GM11168 (cell line): Measurements from ENCODE around the gene GRB10.
"Not testable (repeated sequence)": the region's sequence is repeated elsewhere in the genome, so short reads cannot be mapped to it uniquely, and the experiment has no call there.

Source experiments
- in situ Hi-C: fragments of 300-500 bp; cut with MboI; formaldehyde crosslinking; loops from one replicate; pipeline ENCODE4 v1.12.0; 2022; ENCODE audit warnings: low sequenced_read_pairs; ENCODE audit not compliant: unreplicated experiment

The GRB10 gene

DNA sequence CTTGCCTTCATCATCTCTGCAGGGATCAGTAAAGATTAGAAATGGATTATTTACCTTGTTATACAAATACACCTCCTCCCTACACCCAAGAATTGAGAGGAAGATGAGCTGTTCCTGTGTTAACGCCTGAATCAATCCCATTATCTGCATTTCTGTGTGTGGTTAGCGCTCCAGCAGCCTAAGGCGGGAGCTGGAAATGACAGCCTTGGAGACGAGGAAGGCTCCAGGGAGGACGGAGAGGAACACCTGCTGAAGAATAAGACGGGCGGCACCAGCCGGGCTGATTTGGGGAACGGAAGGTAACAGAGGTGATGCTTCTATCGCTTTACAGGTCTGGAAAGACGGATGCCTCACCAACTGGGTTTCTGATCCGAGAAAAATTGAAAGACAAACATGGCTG lies 183.3 kb downstream of the GRB10 start:
- in situ Hi-C loops = no loop called here

GRCh38 chr7:50598460-50599343 lies 184.0 kb downstream of the GRB10 start:
- in situ Hi-C loops = no loop called here

DNA sequence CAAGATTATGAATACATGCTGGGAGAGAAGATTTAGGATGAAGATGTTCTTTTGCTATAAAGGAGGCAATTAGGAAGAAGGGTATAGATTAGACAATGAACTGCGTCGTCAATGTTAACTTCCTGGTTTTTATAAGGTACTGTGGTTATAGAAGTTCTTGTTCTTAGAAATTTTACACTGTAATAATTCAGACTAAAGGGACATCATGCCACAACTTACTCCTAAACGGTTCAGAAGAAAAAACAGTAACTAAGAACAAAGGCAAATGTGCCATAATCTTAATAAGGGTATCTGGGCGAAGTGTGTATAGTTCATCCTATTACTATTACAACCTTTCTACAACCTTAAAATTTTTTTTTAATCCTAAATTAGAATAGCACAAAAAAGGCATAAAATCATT lies 186.2 kb downstream of the GRB10 start:
- in situ Hi-C loops = no loop called here

DNA sequence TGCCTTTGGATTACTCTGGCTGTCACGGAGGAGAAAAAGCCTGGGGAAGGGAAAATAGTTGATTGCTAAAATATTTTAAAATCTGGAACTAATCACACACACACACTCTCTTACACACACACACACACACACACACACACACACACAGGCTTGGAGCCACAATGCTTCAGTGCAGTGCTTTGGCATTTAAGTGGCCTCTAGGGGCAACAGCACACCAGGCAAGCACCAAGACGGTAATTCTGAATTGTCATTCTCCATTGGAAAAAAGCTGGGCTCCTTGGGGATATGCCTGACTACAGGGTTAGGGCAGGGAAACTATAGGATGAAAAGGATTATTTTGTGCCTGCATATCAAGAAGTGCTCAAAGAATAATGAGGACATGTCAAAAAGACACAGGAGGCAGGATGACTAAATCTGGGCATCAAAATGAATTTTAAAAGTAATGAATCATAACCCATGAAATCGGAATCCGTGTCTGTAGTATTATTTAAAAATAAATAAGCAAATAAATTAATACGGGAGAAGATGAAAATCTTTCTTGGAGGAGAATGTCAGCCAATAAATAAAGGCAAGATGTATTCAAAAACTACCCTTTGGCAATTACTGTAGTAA lies 187.1 kb downstream of the GRB10 start:
- in situ Hi-C loops = no loop called here

GRCh38 chr7:50594734-50595485 lies 187.8 kb downstream of the GRB10 start:
- in situ Hi-C loops = no loop called here

DNA sequence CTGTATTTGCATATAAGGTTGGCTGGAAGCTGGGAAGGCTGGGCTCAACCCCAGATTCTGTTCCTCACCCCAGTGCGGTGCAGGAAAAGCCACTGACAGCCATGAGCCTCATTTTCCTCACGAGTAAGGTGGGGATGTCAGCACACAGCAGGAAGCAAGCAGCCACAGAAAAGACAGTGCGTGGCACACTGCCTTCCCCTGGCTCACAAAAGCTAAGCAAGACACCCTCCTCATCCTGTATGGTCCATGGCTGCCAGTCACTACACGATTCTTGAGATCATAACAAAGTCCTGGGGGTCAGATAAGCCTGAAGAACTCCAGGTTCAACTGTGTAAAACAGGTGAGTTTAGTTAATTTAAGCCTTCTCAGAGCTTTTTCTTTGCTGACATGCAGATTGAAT lies 188.6 kb downstream of the GRB10 start:
- in situ Hi-C loops = no loop called here

DNA sequence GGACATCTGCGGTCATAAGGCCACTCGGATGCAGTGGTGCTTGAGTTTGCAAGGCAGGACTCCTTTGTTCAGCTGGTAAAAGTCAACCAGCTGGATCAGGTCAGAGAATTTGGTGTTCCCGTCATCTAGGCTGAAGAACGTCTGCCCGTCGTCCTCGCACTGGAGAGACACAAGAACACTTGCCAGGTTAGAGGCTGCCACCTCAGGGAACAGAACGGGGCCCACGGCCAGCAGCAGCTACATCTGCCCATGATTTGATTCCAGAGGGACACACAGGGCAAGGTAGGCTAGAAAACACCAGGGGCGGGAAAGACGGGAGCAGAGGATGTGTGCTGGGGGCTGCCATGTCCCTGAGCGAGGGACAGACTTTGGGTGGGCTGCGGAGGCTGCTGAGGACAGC lies 189.8 kb downstream of the GRB10 start:
- in situ Hi-C loops = no loop called here

DNA sequence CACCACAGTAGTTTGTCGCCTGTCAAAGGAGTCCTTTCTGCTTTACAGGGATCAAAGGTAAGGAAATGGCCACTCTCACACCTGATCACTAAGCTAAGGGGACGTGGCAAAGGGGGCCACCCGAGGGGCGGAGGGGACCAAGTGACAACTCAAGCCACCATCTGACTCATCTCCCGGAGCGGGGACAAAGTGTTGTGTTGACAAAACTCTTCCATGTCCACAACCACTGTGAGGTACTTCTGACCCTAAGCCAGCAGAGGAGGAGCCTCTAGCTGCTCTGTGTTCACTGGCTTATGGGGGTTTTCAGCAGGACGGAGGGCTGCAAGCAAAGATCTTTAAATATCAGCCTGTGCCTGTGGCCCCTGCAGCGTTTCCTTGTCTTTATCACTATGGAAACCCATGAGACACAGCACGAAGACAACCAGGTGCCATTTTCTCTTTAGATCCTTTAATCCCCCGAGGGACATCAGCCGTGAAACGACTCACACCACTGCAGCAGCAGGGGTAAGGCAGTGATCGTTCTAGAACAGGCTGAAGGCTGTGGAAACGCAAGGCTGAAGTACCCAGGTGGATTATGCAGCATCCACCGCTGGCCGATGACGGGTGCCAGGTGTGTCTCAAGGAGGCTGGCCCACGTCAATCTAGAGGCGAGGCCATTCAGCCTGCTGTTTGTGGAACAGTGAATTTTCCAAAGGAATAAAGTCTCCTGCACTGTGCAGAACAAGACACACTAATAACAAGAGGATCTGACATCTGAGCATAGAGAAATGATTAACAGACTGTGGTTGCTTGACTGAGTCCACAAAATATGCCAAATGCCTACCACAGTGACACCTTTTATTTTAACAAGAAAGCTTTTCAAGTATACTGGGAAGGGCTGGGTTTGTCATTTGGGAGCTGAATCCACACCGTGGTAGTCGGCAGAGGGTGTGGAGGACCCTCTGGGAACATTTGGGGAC lies 190.9 kb downstream of the GRB10 start:
- in situ Hi-C loops = no loop called here

DNA sequence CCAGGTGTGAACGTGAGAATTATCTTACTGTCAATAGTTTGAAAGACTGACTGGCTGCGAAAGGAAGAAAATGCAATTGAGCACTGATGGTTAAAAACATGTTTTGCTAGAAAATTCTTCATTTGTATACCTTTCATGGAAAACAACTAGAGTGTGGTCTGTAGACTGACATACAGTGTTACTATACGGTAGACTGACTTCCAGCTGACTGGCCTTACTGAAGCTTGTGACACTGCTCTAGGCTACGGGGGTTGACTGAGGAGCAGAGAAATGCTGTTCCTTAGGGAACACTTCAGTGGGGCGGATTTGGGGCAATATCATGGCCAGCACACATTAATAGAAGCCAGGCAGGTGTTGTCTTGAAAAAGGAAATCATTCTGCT lies 191.6 kb downstream of the GRB10 start:
- in situ Hi-C loops = no loop called here

DNA sequence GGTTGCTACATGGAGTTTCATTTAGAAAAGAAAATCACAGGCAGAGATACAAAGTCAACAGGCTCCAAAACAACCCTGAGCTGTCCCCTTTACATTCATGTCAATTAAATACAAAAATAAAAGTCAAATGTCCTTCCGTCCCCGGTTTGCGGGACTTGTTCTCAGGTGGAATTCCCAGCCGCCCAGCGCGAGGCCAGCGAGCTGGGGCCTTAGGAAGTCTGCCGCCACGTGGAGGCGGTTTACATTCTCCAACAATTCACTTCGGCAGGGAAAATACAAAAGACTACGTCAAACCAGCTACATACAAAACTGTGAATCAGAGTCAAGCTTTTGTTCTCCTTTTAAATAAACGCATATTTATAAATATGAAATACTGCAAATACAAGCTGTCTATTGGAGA lies 192.2 kb downstream of the GRB10 start:
- in situ Hi-C loops = no loop called here

- in situ Hi-C loops = no loop called here
Measured at GRCh38 chr7:50589364-50589763, 193.3 kb downstream of the GRB10 start.

DNA sequence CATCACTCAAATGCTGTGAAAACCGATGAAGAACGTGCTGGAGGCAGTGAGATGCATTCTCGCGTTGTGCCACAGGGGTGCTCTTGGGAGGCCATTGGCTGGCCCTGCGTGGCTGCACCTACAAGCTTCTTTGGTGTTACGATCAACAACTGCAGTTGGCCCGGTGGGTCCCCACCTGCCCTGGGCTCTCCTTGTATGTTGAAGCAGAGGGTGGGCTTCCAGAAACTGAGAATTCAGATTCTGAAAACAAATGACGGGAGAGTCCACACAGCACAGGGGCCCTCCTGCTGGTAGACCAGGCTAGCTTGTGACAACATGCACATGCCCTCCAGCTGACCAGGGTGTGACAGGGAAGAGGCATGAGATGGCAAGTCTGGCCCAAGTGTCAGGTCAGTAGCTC lies 193.8 kb downstream of the GRB10 start:
- in situ Hi-C loops = no loop called here

- in situ Hi-C loops = no loop called here
Measured at GRCh38 chr7:50587737-50588136, 195.0 kb downstream of the GRB10 start.

GRCh38 chr7:50584793-50585408 lies 197.8 kb downstream of the GRB10 start:
- in situ Hi-C loops = no loop called here

- in situ Hi-C loops = no loop called here
Measured at GRCh38 chr7:50584386-50584785, 198.3 kb downstream of the GRB10 start.

- in situ Hi-C loops = not testable (repeated sequence)
Measured at GRCh38 chr7:50583295-50583694, 199.4 kb downstream of the GRB10 start.

DNA sequence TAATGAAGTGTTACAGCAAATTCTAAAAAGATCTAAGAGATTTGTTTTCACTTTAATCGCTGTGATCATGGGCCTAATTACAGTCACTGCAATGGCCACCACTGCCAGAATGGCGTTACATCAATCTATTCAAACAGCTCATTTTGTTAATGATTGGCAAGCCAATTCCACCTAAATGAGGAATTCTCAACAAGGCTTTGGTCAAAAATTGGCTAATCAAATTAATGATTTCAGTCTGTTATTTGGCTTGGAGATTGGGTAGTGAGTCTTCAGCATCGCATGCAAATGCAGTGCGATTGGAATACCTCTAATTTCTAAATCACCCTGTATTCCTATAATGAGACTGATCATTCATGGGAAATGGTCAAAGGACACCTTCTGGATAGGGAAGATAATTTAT lies 200.4 kb downstream of the GRB10 start:
- in situ Hi-C loops = not testable (repeated sequence)

DNA sequence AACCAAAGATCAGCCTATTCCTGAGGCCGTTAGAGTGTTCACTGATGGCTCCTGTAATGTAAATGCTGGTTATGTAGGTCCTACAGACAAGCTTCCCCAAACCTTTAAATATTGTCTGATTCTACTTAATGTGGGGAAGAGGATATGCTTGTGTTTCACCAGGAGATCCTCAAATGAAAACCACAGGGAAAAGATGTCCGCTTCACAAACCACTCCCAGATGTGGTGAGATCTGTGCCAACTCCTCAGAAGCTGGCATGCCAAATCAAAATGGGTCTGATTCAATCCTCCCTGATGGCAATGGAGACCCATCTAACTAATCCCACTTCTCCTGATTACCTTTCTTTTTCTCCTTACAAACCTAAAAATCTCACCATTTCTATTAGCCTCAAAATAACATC lies 202.0 kb downstream of the GRB10 start:
- in situ Hi-C loops = not testable (repeated sequence)

DNA sequence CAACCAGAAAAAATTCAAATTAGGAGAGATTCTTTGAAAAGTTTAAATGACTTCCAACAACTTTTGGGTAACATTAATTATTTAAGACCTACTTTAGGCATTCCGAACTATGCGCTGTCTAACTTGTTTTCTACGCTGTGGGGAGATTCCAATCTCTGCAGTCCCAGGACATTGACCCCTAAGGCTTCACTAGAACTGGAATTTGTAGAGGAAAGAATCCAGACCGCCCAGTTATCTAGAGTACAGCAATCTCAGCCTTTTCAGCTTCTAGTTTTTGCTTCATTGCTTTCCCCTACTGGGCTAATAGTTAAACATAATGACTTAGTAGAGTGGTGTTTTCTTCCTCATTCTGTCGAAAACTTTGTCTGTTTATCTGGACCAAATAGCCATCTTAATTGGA lies 202.6 kb downstream of the GRB10 start:
- in situ Hi-C loops = no loop called here

DNA sequence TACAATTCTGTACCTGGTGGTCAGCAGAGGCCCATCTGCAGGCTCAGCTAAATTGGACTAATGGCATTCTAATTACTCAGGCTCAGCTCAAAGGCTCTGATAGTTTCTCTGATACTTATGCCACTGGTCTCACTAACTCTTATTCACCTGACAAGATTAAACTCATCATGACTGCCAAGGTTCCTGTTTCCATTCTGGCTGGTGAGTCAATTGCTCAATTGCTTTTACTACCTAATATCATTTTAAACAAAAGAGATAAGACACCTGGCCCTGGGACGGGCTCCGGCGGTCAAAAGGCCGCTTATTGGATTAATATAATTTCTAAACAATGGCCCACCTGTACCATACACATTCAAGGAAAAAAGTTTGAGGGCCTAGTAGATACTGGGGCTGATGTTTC lies 204.6 kb downstream of the GRB10 start:
- in situ Hi-C loops = not testable (repeated sequence)
